Heart left ventricle (tissue), 13 donors: ENCODE measurements around the gene CDC14B.

Source experiments
- CTCF ChIP-seq, 12 donors: fragments of 200-600 bp; sonication (generic) in 4 of 12; IDR thresholded peaks; one replicate each; pipeline versions ENCODE4 v1.5.0 to v1.8.0; 2018 to 2022; ENCODE audit warnings: antibody characterized with exemption in 12 of 12, mild to moderate bottlenecking in 5 of 12
- POLR2A ChIP-seq, 2 donors: fragments of 450-650 bp; IDR thresholded peaks; one replicate each; pipeline ENCODE4 v1.6.1; 2017; ENCODE audit warnings: antibody characterized with exemption in 2 of 2, mild to moderate bottlenecking in 2 of 2, moderate library complexity in 2 of 2
- donor health status: ischemic (EF 13 %, LVEDD 7.1; RV severe dilation, severe dysfunction).
- donor health status: DM: no; HTN: yes; CAD: no.
- donor health status: DM: no; HTN: no; CAD: no.
- donor health status: ischemic (EF 25% LVEDD 6.9; RV normal size, moderate dysfunction).
- donor health status: ischemic (EF 25% LVEDD 5.7; RV mildly dilated, moderate dysfunction).
- donor health status: ischemic (EF 35%, LVEDD 5.7; RV mildly dilated, moderate dysfunction).
- donor health status: nonischemic (EF 11% LVEDD 7.7; RV severe dilation, severe dysfunction).
- donor health status: DM: yes; HTN: yes; CAD: no.
- donor health status: PGD.
- donor health status: ischemic (EF 29% LVEDD 5.4; RV normal size, mild dysfunction).
- donor health status: nonischemic (EF 23%, LVEDD 6.1; RV moderate dilation, normal function).

GRCh38 chr9:96501633-96502538, 117.8 kb downstream of the CDC14B start:
- no peak for TF ChIP-seq CTCF (IDR thresholded peaks at IDR 0.05)
- no peak for TF ChIP-seq POLR2A (IDR thresholded peaks at IDR 0.05)
